Kidney (tissue), 14 donors: ENCODE results near the gene TEX48. TPM values are rescaled to one million over a fixed set of nuclear protein-coding genes. Genes with fewer than 3 reads are reported as not detected.

Source experiments
- DNase-seq, 5 donors: peaks; one replicate each; pipeline ENCODE4 v3.0.0-alpha.2; 2013 to 2020
- FAIRE-seq: peaks from 2 replicates; lab custom pipeline; 2012; peaks lifted over from hg19 to GRCh38; lab: Jason Lieb, UNC
- H3K27ac ChIP-seq, 2 donors: one replicate each; pipeline ENCODE4 v1.7.0; 2013; ENCODE audit warnings: low read depth in 2 of 2, low read length in 2 of 2, inconsistent platforms in 1 of 2
- H3K27me3 ChIP-seq: one replicate; pipeline ENCODE4 v1.7.1; 2013; ENCODE audit warnings: low read length, inconsistent platforms; ENCODE audit not compliant: control insufficient read depth, insufficient read depth
- H3K36me3 ChIP-seq, 3 donors: one replicate each; pipeline versions ENCODE4 v1.7.0 to v1.7.1; 2013; ENCODE audit warnings: low read length in 3 of 3, control low read depth in 1 of 3, inconsistent platforms in 1 of 3; ENCODE audit not compliant: insufficient read depth in 3 of 3, control insufficient read depth in 2 of 3
- H3K4me1 ChIP-seq, 3 donors: one replicate each; pipeline versions ENCODE4 v1.7.0 to v1.7.1; 2013; ENCODE audit warnings: low read length in 3 of 3, inconsistent platforms in 1 of 3, low read depth in 1 of 3; ENCODE audit not compliant: control insufficient read depth in 2 of 3, insufficient read depth in 2 of 3
- H3K4me3 ChIP-seq, 3 donors: one replicate each; pipeline versions ENCODE4 v1.7.0 to v1.8.1; 2013; ENCODE audit warnings: low read length in 3 of 3, control low read depth in 1 of 3, inconsistent platforms in 1 of 3
- H3K9ac ChIP-seq, 3 donors: one replicate each; pipeline versions ENCODE4 v1.7.0 to v1.7.1; 2013; ENCODE audit warnings: low read length in 3 of 3, control low read depth in 1 of 3, inconsistent platforms in 1 of 3
- H3K9me3 ChIP-seq, 3 donors: one replicate each; pipeline versions ENCODE4 v1.7.0 to v1.7.1; 2013; ENCODE audit warnings: low read length in 3 of 3, control low read depth in 1 of 3, inconsistent platforms in 1 of 3; ENCODE audit not compliant: control insufficient read depth in 2 of 3, insufficient read depth in 1 of 3
- intact Hi-C: fragments of 100-400 bp; cut with DNase I; formaldehyde crosslinking; loops from one replicate; pipeline ENCODE4 v1.11.1; 2022
- polyA plus RNA-seq: library from polyadenylated mRNA; stranded (reverse); fragments of 350-450 nt; fragmentation: Illumina TruSeq; extraction: RNeasy Lipid Tissue Mini Kit (QIAGEN cat#74804); gene quantifications from one replicate; pipeline ENCODE4 v1.2.3, GENCODE V29; 2014; ENCODE audit warnings: low read depth, low replicate concordance; ENCODE audit not compliant: insufficient read depth
- total RNA-seq: library from RNA; stranded (reverse); fragmentation: NEBNext Ultra II Directional; extraction: Animal tissue kit (Norgen Biotek cat#: 25700); gene quantifications from one replicate; pipeline ENCODE4 v1.2.1, GENCODE V29; 2021
- TF ChIP-seq, protein P1 (sequence below): IDR thresholded peaks from 3 replicates; pipeline ENCODE4 v1.5.1; 2012; ENCODE audit warnings: mild to moderate bottlenecking, moderate library complexity, borderline replicate concordance; ENCODE audit not compliant: insufficient read depth; ENCODE audit errors: extremely low read depth
- donor health status: control.
- donor health status: control.
- donor health status: control.
- donor health status: control.
- donor health status: control.
- donor health status: DM: yes; HTN: yes; CAD: no.
- donor health status: Normal renal cell carcinoma (clear cell type).

Gene TEX48
- total and polyA plus RNA-seq, 2 donors from 2014 or later: not detected

DNA sequence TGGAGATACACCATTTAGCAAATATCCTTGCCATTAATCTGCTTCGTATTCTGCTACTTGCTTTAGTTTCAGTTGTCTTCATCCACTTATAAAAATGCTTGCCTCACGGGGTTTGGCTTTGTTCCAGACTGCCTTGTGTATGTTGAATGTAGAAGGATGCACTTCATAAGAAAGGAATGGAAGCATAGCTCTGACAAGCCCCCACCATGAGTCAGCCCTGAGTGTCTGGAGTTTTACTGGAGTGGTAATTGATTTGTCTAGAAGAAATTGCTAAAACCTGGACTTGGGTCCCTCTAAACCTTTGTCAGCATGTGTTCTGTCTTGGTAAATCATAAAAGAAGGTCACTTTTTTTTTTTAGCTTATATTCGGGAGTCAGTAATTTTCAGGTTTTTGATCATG is 4.6 kb downstream of the TEX48 start:
- FAIRE-seq: no peak
- no peak overlapping the region for H3K9ac ChIP-seq

DNA sequence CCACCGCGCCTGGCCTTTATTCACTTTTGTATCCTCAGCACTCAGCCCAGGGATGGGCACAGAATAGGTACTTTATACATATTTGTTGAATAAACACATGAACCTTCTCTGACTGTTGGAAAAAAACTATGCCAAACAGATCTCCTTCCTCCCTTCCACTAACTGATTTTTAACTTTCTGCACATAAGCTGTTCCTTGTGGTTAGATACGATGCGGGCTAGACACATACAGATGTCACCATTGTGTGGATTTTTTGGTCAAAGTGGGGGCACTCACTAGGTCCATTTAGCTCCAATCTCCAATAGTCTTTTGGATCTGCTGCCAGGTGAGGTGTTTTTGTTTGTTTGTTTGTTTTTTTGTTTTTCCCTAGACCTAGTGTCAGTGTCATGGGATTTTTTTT is 5.1 kb downstream of the TEX48 start:
- Histone ChIP-seq H3K27me3 (no peaks in the 10 kb centered on the region), H3K4me3 (no peak overlapping the region), H3K9ac (no peak overlapping the region), H3K27ac (no peak overlapping the region), H3K36me3 (no peaks in the 10 kb centered on the region), H3K9me3 (no peaks in the 10 kb centered on the region), H3K4me1 (no peaks in the 10 kb centered on the region)
- DNase-seq: no peak
- FAIRE-seq: no peak
- intact Hi-C loops: loop anchor here (10.0 kb wide), 1 partner anchor 238 kb away; no protein-coding TSS in a partner anchor
- TF ChIP-seq, protein P1, sequence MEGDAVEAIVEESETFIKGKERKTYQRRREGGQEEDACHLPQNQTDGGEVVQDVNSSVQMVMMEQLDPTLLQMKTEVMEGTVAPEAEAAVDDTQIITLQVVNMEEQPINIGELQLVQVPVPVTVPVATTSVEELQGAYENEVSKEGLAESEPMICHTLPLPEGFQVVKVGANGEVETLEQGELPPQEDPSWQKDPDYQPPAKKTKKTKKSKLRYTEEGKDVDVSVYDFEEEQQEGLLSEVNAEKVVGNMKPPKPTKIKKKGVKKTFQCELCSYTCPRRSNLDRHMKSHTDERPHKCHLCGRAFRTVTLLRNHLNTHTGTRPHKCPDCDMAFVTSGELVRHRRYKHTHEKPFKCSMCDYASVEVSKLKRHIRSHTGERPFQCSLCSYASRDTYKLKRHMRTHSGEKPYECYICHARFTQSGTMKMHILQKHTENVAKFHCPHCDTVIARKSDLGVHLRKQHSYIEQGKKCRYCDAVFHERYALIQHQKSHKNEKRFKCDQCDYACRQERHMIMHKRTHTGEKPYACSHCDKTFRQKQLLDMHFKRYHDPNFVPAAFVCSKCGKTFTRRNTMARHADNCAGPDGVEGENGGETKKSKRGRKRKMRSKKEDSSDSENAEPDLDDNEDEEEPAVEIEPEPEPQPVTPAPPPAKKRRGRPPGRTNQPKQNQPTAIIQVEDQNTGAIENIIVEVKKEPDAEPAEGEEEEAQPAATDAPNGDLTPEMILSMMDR: no peak

More for the DNA sequence above, 4.6 kb downstream of the TEX48 start:
- Histone ChIP-seq H3K4me1 (no peaks in the 10 kb centered on the region), H3K4me3 (no peak overlapping the region), H3K27me3 (no peaks in the 10 kb centered on the region), H3K9me3 (no peaks in the 10 kb centered on the region), H3K36me3 (no peaks in the 10 kb centered on the region), H3K27ac (no peak overlapping the region)
- TF ChIP-seq, protein P1: no peak
- DNase-seq: peak in 3 of 5 donors; percentile 22 to 80 (median 54)
- intact Hi-C loops: loop anchor here (10.0 kb wide), 1 partner anchor 237 kb away; no protein-coding TSS in a partner anchor

GRCh38 chr9:114674798-114675540 is 7.0 kb downstream of the TEX48 start:
- no peak for FAIRE-seq
- intact Hi-C loops: loop anchor here (10.0 kb wide), 1 partner anchor 240 kb away; no protein-coding TSS in a partner anchor

More at GRCh38 chr9:114674798-114675540, 7.0 kb downstream of the TEX48 start:
- H3K27ac ChIP-seq: no peak overlapping the region
- TF ChIP-seq, protein P1: no peak
- H3K4me1 ChIP-seq: no peaks in the 10 kb centered on the region
- H3K27me3 ChIP-seq: no peaks in the 10 kb centered on the region
- H3K9me3 ChIP-seq: no peaks in the 10 kb centered on the region
- no peak overlapping the region for H3K9ac ChIP-seq
- no peaks in the 10 kb centered on the region for H3K36me3 ChIP-seq
- no peak for DNase-seq
- H3K4me3 ChIP-seq: no peak overlapping the region
